ENCODE results near the gene DLEC1.

The DLEC1 gene

DNA sequence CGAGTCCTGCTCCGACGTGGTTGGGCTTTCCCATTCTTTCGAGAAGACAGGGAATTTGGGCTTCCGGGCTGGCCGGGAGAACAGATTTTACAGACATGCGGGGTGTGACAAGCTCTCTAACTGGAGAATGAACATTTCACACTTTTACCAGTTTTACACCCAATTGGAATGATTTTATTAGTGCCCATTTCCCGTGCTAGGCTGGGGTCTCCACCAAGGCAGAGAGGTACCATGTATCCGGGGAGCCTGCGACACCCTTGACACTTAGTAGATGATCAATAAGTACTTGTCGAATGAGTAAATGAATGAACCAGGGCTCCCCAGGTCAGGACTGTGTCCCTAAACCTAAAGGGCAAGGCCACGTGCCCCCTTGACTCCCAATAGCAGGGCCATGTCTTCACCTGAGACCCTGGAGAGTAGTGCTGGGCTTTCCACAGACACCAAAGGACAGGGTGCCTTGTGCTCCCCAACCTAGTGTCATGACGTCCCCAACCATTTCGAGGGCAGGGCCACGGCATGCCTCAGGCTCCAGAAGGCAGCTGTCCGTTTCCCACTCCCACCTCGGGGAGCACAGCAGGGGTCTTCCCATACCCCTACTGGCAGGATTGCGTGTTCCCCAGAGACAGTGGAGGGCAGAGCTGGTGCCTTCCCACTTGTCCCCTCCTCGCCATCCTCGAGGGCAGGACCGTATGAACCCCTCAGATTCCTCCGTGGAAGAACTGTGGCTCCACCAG lies 98.8 kb downstream of the DLEC1 start:
- DNase-seq (ENCODE audit: low spot score) = peak; percentile 53

DNA sequence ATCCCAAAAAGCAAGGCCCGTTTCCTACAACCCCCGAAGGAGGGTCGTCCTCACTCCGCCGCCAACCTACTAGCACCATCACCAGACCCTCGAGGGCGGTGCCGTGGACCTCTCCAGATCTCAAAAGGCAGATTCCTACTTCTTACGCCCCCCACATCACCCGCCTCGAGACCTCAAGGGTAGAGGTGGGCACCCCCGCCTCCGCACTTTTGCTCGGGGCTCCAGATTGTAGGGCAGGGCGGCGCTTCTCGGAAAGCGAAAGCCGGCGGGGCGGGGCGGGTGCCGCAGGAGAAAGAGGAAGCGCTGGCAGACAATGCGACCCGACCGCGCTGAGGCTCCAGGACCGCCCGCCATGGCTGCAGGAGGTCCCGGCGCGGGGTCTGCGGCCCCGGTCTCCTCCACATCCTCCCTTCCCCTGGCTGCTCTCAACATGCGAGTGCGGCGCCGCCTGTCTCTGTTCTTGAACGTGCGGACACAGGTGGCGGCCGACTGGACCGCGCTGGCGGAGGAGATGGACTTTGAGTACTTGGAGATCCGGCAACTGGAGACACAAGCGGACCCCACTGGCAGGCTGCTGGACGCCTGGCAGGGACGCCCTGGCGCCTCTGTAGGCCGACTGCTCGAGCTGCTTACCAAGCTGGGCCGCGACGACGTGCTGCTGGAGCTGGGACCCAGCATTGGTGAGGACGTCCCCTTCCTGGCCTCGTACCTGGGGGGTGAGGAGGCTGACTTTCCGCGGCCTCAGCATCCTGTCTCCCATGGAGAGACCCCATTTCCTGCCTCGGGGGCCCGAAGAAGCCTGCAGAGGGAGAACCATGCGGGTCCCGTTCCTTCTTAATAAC lies 99.6 kb downstream of the DLEC1 start, which contains the start of gene MYD88:
MYD88 (plus strand) TSS at position 313 of the 842 bp plus-strand sequence; CDS start at position 353, 40 bp downstream.
- peak; percentile 87 for DNase-seq (ENCODE audit: low spot score)

DNA sequence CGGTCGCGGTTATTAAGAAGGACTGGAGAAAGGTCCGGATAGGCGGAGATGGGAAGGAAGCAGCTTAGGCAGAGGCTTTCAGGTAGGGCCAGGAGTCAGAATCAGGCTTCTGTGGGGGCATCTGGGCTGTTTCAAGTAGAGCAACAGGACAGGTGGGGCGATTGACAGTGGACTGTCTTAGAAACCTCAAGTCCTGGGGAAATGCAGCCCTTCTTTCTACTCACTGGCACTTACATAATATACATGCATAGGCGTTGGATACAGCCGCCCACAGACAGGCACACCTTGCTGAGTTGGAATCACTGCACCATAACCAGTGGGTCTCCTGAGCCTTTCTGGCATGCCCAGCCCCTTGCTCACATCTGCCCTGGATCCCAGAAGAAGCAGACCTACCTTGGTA lies 100.2 kb downstream of the DLEC1 start:
- DNase-seq (ENCODE audit: low spot score) = no peak

DNA sequence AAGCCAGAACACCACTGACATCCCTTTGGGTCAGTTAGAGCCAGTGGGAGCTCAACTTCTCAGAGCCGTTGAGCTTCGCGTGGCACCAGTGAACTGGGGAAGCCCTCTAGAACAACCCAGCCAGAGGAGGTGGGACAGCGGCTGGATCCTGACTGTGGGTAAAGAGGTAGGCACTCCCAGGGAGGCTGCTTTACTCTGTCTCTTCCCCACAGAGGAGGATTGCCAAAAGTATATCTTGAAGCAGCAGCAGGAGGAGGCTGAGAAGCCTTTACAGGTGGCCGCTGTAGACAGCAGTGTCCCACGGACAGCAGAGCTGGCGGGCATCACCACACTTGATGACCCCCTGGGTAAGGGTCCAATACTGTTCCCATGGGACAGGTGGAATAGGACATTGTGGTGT lies 100.6 kb downstream of the DLEC1 start:
- no peak for DNase-seq (ENCODE audit: low spot score)

DNA sequence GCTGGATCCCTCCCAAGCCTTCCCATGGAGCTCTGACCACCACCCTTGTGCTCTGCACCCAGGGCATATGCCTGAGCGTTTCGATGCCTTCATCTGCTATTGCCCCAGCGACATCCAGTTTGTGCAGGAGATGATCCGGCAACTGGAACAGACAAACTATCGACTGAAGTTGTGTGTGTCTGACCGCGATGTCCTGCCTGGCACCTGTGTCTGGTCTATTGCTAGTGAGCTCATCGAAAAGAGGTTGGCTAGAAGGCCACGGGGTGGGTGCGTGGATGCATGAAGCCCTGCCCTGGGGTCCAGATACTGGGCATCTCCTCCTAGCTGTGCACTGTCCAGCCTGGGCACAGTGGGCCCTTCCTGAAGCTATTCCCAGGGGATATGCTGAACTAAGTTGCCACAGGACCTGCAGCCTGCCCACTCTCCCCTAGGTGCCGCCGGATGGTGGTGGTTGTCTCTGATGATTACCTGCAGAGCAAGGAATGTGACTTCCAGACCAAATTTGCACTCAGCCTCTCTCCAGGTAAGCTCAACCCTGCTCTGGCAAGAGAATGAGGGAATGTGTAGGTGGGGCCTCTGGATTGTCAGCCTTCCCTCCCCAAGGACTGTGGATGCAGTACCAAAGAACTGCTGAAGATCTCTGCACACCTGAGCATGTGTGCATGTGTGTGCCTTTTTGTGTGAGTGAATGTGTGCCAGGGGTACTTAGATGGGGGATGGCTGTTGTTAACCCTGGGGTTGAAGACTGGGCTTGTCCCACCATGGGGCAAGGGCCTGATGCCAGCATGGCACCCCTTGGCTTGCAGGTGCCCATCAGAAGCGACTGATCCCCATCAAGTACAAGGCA lies 101.5 kb downstream of the DLEC1 start:
- no peak for DNase-seq (ENCODE audit: low spot score)

DNA sequence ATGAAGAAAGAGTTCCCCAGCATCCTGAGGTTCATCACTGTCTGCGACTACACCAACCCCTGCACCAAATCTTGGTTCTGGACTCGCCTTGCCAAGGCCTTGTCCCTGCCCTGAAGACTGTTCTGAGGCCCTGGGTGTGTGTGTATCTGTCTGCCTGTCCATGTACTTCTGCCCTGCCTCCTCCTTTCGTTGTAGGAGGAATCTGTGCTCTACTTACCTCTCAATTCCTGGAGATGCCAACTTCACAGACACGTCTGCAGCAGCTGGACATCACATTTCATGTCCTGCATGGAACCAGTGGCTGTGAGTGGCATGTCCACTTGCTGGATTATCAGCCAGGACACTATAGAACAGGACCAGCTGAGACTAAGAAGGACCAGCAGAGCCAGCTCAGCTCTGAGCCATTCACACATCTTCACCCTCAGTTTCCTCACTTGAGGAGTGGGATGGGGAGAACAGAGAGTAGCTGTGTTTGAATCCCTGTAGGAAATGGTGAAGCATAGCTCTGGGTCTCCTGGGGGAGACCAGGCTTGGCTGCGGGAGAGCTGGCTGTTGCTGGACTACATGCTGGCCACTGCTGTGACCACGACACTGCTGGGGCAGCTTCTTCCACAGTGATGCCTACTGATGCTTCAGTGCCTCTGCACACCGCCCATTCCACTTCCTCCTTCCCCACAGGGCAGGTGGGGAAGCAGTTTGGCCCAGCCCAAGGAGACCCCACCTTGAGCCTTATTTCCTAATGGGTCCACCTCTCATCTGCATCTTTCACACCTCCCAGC lies 102.4 kb downstream of the DLEC1 start:
- no peak for DNase-seq (ENCODE audit: low spot score)

DNA sequence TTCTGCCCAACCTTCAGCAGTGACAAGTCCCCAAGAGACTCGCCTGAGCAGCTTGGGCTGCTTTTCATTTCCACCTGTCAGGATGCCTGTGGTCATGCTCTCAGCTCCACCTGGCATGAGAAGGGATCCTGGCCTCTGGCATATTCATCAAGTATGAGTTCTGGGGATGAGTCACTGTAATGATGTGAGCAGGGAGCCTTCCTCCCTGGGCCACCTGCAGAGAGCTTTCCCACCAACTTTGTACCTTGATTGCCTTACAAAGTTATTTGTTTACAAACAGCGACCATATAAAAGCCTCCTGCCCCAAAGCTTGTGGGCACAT lies 102.9 kb downstream of the DLEC1 start:
- no peak for DNase-seq (ENCODE audit: low spot score)

DNA sequence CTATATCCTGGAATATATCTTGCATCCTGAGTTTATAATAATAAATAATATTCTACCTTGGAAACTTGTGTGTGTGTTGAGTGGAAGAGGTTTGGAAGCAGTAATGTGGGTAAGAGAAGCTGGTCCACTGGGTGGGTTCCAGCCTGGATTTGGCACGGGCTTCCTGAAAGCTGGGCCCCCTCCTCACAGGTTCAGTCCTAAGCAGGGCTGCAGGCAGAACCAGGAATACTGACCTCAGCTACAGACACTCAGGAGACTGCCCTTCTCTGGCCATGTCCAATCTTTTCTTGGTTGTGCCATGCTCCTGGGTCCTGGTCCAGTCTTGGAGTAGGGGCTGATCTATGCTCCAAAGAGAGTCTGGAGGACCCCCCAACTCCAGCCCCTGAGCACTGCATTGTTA lies 104.0 kb downstream of the DLEC1 start:
- DNase-seq (ENCODE audit: low spot score) = no peak

DNA sequence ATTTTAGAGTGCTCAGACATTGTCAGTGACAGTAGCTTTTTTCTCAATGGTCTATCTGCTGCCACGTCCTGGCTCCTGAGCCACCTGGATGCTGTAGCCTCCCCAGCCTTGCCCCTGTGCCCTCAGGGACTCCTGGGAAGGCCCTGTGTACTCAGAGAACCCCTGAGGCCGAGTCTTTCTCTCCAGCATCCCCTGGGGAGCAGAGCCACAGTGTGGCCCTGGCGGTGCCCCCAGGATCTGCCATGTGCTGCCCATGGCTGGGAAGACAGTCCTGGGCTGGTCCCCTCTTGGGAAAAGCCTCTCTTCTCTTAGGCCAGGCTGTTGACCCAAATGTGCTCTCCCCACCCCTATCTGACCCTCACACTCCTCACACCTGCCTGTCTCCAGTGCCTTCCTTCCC lies 104.5 kb downstream of the DLEC1 start:
- no peak for DNase-seq (ENCODE audit: low spot score)

DNA sequence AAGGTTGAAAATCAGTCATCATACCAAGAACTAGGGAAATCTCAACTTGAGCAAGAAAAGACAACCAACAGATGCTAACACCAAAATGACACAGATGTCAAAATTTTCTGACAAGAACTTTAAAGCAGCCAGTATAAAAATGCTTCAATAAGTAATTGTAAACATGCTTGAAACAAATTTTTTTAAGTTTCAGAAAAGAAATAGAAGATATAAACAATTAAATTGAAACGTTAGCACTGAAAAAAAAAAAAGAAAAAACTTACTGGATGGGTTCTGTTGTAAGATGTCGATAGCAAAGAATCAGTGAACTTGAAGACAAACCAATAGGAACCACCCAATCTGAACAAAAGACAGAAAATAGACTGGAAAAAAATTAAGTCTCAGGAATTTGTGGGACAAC lies 107.5 kb downstream of the DLEC1 start:
- DNase-seq (ENCODE audit: low spot score) = no peak

DNA sequence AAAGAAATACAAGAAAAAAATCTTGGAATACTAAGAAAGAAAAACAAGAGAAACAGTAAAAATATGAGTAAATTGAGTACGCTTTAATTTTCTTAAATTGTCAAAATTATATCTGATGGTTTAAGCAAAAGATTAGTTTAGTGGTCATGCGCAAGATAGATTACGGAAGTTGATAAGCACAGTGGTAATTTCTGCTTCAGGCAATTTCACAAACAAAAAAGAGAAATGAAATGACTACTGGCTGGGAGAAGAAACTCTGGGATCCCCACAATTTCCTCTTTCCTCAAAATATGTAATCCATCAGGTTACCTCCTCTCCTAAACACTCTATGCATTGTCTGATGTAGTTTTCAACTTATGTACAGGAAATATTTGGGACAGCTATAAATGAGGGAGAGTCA lies 108.4 kb downstream of the DLEC1 start:
- DNase-seq (ENCODE audit: low spot score) = no peak

DNA sequence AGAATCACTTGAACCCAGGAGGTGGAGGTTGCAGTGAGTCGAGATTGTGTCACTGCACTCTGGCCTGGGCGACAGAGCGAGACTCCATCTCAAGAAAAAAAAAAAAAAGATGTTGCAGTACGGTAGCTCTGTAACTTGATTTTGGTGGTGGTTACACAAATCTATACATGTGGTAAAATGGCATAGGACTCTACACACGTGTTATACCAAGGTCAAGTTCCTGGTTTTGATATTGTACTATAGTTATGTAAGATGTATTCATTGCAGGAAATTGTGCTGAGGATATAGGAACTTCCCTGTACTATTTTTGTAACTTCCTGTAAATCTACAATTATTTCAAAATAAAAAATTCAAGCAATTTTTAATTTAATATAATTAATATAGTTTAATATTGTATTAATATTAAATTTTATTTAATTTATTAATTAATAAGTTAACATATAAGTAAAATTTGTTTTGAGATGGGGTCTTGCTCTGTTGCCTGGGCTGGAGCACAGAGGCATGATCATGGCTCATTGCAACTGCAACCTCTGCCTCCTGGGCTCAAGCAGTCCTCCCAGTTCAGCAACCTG lies 109.4 kb downstream of the DLEC1 start:
- no peak for DNase-seq (ENCODE audit: low spot score)

DNA sequence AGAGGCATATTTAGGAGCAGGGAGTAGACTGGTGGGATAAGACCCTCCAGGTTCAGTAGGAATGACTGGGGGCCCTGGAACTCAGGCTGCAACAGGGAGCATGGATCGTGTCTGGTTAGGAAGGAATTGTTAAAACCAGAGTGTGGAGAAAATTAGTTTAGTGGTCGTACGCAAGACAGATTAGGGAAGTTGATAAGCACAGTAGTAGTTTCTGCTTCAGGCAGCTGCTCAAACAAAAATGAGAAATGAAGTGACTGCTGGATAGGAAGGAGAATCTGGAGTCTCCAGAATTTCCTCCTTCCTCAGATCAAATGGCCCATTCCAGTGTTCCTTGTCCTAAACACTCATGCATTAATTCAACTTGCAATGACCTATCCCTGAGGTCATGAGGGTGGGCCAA lies 110.7 kb downstream of the DLEC1 start:
- DNase-seq (ENCODE audit: low spot score) = no peak

DNA sequence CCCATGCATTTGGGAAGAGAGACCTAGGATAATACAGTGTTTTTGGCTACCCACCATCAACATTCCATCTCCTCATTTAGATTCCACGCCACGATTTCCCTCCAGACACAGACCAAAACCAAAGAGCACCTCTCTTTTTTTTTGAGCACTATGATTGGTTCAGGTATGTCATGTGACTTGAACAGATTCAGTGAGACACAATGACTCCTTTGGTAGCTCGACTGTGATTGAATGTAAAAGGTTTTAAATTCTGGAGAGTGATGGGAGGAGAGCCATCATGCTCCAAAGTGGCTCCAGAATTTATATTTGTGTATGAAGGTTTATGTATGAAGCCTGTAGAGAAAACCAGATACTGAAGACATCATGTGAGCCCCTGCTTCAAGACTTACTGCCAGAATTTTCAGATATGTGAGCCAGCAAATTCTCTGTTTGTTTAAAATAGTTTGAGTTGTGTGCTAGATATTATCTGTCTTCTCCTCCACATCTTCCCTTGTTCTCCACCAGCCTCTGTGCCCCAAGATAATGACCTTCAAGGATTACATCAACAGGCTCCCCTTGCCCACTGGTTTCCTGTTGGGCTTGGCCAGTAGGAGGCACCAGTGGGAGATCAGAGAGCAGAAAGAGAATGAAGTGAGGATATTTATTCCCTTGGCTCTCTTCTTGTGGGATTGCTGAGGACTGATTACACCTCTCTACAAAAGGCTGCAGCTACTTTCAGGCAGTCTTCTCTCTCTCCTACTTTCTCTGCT lies 111.9 kb downstream of the DLEC1 start:
- peak; percentile 36 for DNase-seq (ENCODE audit: low spot score)

DNA sequence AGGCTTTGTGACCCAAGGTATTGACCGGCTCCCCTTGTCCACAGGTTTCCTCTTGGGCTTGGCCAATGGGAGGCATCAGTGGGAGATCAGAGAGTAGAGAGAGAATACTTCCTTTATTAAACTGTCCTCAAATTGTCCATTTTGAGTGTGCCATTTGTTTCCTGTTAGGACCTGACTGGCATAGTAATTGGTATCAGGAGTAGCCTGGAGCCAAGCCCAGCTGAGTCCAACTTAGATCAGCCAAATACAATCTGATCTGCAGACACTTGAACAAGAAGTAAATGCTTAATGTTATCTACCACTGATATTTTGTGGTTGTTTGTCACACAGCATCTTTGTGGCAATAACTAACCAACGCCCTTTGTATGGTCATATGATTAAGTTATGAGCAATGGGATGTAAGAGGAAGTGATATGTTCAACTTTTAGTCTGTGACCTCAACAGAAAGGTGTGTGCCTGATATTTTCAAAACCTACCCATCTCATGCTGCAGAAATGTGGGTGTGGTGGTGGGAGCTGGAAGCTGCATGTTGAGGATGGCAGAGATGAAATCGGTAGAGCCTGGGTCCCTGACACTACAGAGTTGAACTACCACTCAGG lies 112.8 kb downstream of the DLEC1 start:
- DNase-seq (ENCODE audit: low spot score) = no peak

DNA sequence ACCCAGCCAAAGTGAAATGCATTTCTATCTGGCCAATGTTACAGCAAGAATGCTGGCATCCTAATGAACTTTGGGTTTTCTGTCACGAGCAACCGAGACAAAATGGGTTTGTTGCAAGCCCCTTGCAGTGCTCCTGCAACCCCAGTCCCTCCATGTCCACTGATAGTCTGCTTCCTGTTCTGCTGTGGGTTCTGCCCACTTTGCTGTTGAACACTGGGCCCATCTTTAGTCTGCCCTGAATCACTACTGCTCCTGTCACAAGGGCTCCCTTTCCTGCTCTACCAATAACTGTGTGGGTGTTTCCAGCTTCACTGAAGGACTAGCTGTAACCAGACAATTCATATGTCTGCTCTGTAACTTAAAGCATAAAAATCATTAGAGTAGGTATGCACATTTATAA lies 113.6 kb downstream of the DLEC1 start:
- DNase-seq (ENCODE audit: low spot score) = no peak

DNA sequence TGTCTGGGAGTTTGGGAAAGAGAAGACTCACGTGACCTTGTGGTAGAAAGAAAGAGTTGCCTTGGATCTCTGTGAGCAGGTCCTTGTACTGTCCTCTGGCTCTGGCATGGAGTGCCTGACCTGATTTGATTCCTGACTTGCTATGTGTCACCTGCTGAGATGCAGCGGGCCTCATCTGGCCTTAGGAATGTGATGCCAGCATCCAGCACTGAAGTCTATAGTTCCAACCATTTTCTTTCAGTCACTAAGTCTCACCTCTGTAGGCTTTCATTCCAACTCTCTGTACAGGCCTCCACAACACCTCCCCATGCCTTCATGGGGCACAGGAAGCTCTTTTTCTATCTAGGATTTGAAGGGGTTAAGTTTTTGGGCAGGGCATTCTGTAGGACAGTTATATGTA lies 114.2 kb downstream of the DLEC1 start:
- DNase-seq (ENCODE audit: low spot score) = no peak

DNA sequence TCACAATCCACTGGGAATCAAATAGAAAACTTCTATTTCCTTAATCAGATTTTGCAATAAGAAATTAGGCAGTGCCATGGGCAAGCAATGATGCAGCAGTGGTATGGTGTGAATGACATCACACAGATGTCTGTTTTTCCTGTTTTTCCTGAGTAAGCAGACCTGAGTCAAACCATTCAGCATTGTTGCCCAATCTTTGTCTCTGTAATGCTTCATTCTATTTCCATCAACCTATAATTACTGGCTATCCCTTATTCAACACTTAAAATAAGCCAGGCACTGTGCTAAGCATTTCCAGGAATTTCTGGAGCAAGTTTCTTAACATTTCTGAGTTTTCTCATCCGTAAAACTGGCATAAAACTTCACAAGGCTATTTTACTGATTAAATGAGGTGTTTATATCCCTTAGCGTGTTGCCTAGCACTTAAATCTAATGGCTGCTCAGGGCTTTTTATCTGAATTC lies 115.1 kb downstream of the DLEC1 start:
- DNase-seq (ENCODE audit: low spot score) = no peak

DNA sequence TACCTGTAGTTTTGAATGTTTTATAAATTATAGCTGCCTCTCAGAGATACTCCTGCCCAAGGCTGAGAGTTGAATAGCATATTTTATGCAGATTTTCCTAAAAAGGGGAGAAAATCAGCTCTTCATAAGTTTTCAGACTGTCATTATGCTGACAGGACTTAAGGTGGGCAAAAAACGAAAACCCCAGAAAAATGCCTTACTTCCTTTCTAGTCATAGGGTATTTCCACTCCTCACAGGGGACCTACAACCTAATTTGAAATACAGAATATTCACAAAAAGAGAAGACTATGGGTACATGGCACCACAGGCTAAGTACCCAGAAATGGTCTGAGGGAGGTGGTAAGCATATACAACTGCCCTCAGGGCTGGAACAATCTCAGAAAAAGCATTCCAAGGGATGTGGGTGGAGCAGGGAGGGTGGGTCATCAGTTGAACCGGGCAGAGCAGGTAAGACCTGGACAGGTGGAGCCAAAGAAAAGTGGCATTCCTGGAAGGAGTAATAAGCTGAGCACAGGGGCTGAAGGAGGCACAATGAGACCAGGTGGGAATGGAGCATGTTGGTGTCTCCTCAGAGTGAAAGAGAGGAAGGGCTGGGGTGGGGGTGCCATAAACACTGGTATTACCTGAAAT lies 115.7 kb downstream of the DLEC1 start:
- no peak for DNase-seq (ENCODE audit: low spot score)

DNA sequence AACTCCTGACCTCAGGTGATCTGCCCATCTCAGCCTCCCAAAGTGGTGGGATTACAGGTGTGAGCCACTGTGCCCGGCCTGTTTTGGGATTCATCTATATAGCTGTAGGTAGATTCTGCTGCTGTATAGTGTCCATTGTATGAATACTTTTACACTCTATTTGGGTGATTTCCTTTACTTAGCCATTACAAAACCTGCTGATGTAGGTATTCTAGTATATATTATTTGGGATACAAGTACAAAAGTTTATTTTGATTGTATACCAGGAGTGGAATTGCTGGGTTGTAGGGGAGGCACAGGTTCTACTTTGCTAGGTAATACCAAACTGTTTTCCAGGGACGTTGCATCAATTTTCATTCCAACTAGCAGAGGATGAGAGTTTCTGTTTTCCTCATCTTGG lies 116.8 kb downstream of the DLEC1 start:
- DNase-seq (ENCODE audit: low spot score) = no peak

Measured in NAMALWA (cell line).